ENCODE data around the gene GRIK1.
A peak's percentile ranks its signal among the peaks of the same experiment; 100 is the strongest.

Gene GRIK1

DNA sequence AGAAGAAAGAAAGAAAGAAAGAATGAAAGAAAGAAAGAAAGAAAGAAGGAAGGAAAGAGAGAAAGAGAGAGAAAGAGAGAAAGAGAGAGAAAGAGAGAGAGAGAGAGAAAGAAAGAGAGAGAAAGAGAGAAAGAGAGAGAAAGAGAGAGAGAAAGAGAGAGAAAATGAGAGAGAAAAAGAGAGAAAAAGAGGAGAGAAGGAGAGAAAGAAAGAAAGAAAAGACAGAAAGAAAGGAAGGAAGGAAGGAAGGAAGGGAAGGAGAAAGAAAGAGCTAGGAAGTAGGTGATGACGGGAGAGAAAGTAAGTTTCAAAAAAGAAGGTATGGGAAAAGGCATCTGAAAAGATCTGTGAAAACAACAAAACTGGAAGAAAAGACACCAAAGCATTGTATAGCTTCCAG is 72.0 kb downstream of the GRIK1 start:
- FAIRE-seq, result no peak
- no peak for DNase-seq (ENCODE audit: insufficient read length, low spot score)
- TF ChIP-seq CTCF (IDR thresholded peaks at IDR 0.05; ENCODE audit: insufficient read depth, missing control alignments), result no peak

DNA sequence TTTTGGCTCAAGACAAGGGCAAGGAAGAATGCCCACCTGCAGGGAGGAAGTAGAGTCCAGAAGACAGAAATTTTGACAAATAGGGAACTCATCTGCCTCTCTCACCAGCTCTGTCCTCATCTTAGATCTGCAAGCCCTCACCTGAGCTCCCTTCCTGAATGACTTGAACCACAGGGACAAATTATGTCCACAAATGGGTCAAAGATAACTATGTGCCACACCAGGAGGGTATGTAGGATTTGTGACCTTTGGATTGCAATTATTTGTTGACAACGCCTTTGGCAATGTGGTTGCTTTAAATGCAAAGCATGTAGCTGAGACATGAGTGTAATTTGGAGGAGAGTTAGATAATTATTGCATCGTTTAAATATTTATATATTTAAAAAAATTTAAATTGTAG is 79.5 kb downstream of the GRIK1 start:
- FAIRE-seq (no peak), DNase-seq (ENCODE audit: insufficient read length, low spot score) (no peak)
- no peak for TF ChIP-seq CTCF (IDR thresholded peaks at IDR 0.05; ENCODE audit: insufficient read depth, missing control alignments)

- DNase-seq (ENCODE audit: insufficient read length, low spot score), result no peak
- no peak for TF ChIP-seq CTCF (IDR thresholded peaks at IDR 0.05; ENCODE audit: insufficient read depth, missing control alignments)
- no peak for FAIRE-seq
Measured at GRCh38 chr21:29857150-29857549, 82.6 kb downstream of the GRIK1 start.

GRCh38 chr21:29854795-29855194 is 85.0 kb downstream of the GRIK1 start:
- FAIRE-seq, result no peak

DNA sequence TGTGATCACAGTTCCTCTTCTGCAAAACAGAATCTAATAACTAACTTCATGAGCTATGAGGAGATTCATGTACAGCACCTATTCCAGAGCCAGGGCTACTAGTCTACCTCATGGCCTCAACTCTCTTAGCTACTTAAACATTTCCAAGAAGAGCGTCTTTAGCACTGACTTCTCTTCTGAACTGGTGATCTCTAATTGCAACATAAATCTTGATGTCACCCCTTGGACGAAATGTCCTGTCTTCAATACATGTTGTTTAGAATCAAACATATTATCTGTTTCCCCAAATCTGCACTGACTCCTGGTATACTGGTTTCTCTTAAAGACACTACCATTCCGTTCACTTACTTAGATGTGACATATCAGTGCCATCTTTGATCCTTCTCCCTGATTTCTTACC is 88.2 kb downstream of the GRIK1 start:
- FAIRE-seq, result no peak
- no peak for TF ChIP-seq CTCF (IDR thresholded peaks at IDR 0.05; ENCODE audit: insufficient read depth, missing control alignments)
- DNase-seq (ENCODE audit: insufficient read length, low spot score), result no peak

More at GRCh38 chr21:29854795-29855194, 85.0 kb downstream of the GRIK1 start:
- DNase-seq (ENCODE audit: insufficient read length, low spot score), result no peak
- TF ChIP-seq CTCF (IDR thresholded peaks at IDR 0.05; ENCODE audit: insufficient read depth, missing control alignments), result no peak

DNA sequence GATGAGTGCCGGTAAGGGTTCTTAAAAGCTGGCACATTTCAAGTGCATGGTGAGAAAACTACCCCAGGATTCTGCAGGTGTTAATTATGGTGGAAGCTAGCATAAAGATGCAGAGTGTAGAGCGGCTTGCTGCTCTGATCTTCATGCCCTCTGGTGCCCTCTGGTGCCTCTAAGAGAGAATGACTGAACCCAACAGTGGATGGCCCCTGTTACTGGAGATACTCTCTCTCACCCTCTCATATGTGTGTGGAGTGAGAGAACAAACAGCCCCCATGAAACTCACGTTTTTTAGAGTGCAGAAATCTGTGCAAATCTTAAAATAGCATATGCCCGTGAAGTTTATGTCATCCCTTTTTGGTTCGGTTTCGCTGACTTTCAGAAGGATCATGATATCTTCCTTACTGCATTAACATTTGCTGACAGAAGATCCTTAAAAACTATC is 90.0 kb downstream of the GRIK1 start:
- peak; percentile 11 for DNase-seq (ENCODE audit: insufficient read length, low spot score)
- FAIRE-seq, result no peak
- peak; percentile 80 for TF ChIP-seq CTCF (IDR thresholded peaks at IDR 0.05; ENCODE audit: insufficient read depth, missing control alignments)

DNA sequence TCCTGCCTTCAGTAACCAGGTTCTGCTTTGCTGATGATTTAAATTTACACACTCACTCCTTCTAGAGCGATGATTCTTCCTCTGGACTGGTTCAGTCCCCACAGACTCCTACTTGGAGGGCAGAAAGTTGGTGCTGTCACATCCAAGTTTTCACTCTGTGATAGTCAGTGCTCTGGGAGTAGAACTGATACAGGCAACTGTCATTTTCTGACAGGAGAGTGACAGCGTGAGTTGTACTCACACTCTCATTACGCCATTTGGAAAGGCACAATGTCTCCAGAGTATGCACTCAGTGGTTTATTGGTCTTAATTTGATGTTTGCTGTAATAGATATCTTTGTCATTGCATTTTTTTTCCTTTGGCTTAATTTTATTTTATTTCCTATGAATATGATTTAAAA is 96.0 kb downstream of the GRIK1 start:
- no peak for FAIRE-seq
- no peak for TF ChIP-seq CTCF (IDR thresholded peaks at IDR 0.05; ENCODE audit: insufficient read depth, missing control alignments)
- DNase-seq (ENCODE audit: insufficient read length, low spot score), result no peak
